NCI-H526 (cell line): ENCODE data around the gene SMPD2.

ENCODE experiments used
- DNase-seq, 2 experiments: peaks; one replicate each; lab custom pipeline; 2025; lab: John Stamatoyannopoulos, UW

Gene SMPD2

DNA sequence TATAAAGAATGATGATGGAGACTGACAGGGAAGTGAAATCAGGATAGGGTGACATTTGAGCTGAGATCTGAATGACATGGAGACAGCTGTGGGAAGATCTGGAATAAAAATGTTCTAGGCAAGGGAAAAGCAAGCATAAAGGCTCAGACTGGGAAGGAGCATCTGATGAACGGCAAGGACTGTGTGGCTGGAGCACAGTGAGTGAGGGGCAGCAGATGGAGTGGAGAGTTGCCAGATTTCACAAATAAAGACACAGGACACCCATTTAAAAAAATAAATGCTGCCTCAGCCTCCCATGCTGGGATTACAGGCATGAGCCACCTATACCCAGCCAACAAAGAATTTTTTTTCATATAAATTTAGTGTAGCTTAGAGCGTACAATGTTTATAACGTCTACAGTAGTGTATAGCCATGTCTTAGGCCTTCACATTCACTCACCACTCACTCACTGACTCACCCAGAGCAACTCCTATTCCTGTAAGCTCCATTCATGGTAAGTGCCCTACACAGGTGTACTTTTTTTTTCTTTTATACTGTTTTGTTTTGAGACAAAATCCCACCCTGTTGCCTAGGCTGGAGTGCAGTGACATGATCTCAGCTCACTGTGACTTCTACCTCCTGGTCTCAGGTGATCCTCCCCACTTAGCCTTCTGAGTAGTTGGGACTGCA is 44.9 kb downstream of the SMPD2 start:
- no peak for DNase-seq

DNA sequence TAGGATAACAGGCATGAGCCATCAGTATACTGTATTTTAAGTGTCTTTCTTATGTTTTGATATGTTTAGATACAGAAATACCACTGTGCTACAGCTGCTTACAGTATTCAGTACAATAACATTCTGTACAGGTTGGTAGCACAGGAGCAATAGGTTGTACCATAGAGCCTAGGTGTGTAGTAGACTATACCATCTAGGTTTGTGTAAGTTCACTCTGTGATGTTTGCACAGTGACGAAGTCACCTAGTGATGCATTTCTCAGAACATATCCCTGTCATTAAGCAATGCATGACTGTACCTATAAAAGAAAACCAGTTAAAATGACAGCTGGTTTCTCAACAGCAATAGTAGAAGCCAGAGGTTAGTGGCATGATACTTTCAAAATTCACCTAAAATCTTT is 45.5 kb downstream of the SMPD2 start:
- no peak for DNase-seq

DNA sequence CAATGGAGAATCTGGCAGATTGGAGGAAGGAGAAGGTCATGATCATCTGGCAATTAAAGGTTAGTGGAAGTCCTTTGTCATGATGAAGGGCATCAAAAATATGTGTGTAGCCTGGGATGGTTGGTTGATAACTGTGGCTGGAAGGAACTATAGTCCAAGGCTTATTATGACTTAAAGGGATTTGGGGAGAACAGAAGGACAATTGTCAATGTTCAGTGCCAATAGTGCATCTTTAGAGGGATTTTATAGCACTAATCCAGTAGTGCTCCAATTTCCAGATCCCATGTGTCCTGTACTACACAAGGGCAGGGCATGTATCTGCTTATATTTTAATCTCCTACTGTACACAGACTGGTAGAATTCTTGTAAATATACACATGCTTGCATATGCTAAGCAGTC is 47.5 kb downstream of the SMPD2 start:
- no peak for DNase-seq

DNA sequence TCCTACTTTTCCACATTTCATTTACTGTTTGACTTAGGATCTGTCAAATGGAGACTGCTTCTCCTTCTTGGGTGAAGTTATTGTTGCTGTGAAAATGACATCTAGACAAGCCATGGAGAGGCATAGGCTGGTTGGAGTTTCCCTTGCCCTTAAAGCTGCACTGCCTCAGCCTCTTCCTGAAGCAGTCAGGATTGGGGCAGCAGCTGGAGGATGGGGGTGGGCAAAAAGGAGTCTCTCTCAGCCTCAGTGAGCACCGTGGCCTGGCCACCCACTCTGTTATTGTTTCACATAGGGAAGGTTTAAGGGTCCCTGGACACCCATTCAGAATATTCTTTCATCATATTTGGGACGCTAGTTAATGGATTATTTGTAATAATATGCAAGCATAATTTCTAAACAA is 50.2 kb downstream of the SMPD2 start:
- DNase-seq, result no peak

DNA sequence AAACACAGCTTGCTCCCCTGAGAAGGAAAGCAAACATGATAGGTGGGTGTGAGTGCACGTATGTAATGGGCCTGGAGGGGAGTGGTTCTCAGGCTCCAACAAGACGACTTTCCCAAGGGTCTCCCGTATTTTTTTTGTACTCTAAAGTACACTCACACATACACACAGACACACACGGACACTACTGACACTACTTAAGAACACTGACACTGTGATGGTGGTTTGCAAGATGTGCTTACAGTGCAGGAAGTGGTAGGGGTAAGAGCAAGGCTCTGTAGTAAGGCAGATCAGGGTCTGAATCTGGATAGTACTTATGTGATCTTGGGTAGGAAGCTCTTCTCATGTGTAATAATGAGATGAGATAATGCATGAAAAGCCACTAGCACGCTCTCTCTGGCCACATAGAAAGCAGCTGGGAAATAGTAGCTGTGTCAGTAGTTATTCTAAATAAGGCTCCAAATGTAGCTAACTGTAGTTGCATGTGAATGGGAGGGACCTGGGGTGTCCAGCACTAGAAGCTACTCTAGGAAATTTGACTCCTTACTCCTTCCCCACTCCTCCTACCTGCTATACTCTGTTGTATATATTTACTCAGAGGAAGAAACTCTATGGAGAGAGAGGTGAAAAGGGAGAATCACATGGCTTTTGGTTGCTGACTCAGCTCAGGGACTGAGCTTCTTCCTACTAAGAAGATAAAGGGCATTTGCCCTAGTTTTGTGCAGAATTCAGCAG is 50.8 kb downstream of the SMPD2 start:
- no peak for DNase-seq
